ENCODE data around the gene ESPN. TPM values are rescaled to one million over a fixed set of nuclear protein-coding genes. Genes with fewer than 3 reads are reported as not detected.

ESPN gene
- polyA plus RNA-seq, 1 donor (not counting 4 experiments of a cell fraction or from before 2014, with no cell fraction given), result 0.47 TPM

DNA sequence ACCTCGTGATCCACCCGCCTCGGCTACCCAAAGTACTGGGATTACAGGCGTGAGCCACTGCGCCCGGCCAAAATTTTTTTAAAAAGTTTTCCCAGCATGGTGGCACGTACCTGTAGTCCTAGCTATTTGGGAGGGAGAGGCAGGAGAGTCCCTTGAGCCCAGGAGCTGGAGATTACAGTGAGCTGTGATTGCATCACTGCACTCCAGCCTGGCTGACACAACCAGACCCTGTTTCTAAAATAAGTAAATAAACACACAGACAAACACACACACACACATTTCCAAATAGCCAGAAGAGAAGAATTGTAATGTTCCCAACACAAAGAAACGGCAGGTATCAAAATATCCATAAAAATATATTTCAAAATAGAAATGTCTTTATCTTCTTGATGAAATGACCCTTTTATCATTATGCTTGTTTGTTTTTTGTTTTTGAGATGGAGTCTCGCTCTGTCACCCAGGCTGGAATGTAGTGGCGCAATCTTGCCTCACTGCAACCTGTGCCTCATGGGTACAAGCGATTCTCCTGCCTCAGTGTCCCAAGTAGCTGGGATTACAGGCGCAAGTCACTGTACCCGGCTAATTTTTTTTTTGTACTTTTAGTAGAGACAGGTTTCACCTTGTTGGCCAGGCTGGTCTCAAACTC lies 14.2 kb upstream of the ESPN start:
- H3K4me2 ChIP-seq (ENCODE audit: control insufficient read depth, extremely low read depth, insufficient read depth, low read depth, low read length), result no peak overlapping the region
- H3K4me3 ChIP-seq (ENCODE audit: control insufficient read depth in 2 of 3, extremely low read depth in 1 of 3, insufficient read depth in 2 of 3, low read depth in 1 of 3, low read length in 3 of 3), result no peak overlapping the region
- no peak overlapping the region for H2AFZ ChIP-seq (ENCODE audit: control insufficient read depth, low read length)
- peaks cover 17% of the 10 kb centered on the region for H3K4me1 ChIP-seq (ENCODE audit: control insufficient read depth, extremely low read depth, insufficient read depth, low read length)
- no peaks in the 10 kb centered on the region for H3K36me3 ChIP-seq (ENCODE audit: control insufficient read depth in 2 of 2, extremely low read depth in 1 of 2, insufficient read depth in 2 of 2, low read length in 2 of 2)
- H3K27me3 ChIP-seq (ENCODE audit: control insufficient read depth, extremely low read depth, insufficient read depth, low read length), result no peaks in the 10 kb centered on the region
- TF ChIP-seq EZH2 (IDR thresholded peaks at IDR 0.05; ENCODE audit: low read length), result no peak
- TF ChIP-seq, protein P1, sequence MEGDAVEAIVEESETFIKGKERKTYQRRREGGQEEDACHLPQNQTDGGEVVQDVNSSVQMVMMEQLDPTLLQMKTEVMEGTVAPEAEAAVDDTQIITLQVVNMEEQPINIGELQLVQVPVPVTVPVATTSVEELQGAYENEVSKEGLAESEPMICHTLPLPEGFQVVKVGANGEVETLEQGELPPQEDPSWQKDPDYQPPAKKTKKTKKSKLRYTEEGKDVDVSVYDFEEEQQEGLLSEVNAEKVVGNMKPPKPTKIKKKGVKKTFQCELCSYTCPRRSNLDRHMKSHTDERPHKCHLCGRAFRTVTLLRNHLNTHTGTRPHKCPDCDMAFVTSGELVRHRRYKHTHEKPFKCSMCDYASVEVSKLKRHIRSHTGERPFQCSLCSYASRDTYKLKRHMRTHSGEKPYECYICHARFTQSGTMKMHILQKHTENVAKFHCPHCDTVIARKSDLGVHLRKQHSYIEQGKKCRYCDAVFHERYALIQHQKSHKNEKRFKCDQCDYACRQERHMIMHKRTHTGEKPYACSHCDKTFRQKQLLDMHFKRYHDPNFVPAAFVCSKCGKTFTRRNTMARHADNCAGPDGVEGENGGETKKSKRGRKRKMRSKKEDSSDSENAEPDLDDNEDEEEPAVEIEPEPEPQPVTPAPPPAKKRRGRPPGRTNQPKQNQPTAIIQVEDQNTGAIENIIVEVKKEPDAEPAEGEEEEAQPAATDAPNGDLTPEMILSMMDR (optimal IDR thresholded peaks at IDR 0.05 in 1 of 3, IDR thresholded peaks at IDR 0.05 in 1 of 3, conservative IDR thresholded peaks at IDR 0.05 in 1 of 3; ENCODE audit: extremely low read depth in 1 of 3, insufficient read depth in 2 of 3, low read length in 3 of 3), result no peak
- dilution Hi-C loops (cut with MboI; ENCODE audit: extremely low pct_ligation_motif_present, low sequenced_read_pairs), result no loop called here
- H3K27ac ChIP-seq (ENCODE audit: control insufficient read depth, insufficient read depth, low read length), result no peak overlapping the region
- H3K9ac ChIP-seq (ENCODE audit: control insufficient read depth, extremely low read depth, insufficient read depth, low read length), result no peak overlapping the region
- H3K9me3 ChIP-seq (ENCODE audit: control insufficient read depth, low read depth, low read length), result no peaks in the 10 kb centered on the region
- DNase-seq (ENCODE audit: low read depth, low spot score), result no peak
- H3K79me2 ChIP-seq (ENCODE audit: control insufficient read depth, insufficient read depth, low read length), result no peaks in the 10 kb centered on the region
- no peaks in the 10 kb centered on the region for H4K20me1 ChIP-seq (ENCODE audit: control insufficient read depth, extremely low read depth, insufficient read depth, low read length)
- FAIRE-seq, result no peak
- no peaks in the 10 kb centered on the region for H3K9me1 ChIP-seq (ENCODE audit: control insufficient read depth, extremely low read depth, insufficient read depth, low read length)

DNA sequence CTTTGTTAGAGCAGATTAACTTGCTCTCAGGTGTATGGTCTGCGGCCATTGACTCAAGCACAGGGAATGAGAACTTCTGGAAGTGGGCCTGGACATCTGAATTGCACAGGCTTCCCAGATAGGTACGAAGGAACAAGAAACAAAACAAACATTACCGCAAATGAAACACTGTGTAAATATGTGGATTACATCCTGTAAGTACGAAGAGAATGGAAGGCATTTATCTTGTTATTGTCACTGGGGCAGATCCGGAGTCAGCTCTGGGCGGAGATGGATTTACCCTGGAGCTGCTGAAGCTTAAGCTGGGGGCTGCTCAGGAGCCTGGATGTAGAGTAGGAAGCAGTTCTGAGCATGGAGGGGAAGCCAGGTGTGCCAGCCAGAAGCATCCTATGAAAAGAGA lies 11.7 kb upstream of the ESPN start:
- Histone ChIP-seq H4K20me1 (ENCODE audit: control insufficient read depth, extremely low read depth, insufficient read depth, low read length) (no peaks in the 10 kb centered on the region), H3K27ac (ENCODE audit: control insufficient read depth, insufficient read depth, low read length) (peak overlapping the region; percentile 96), H3K9me3 (ENCODE audit: control insufficient read depth, low read depth, low read length) (no peaks in the 10 kb centered on the region), H3K27me3 (ENCODE audit: control insufficient read depth, extremely low read depth, insufficient read depth, low read length) (no peaks in the 10 kb centered on the region), H3K36me3 (ENCODE audit: control insufficient read depth in 2 of 2, extremely low read depth in 1 of 2, insufficient read depth in 2 of 2, low read length in 2 of 2) (no peaks in the 10 kb centered on the region), H3K79me2 (ENCODE audit: control insufficient read depth, insufficient read depth, low read length) (peaks cover 3% of the 10 kb centered on the region), H3K4me3 (ENCODE audit: control insufficient read depth in 2 of 3, extremely low read depth in 1 of 3, insufficient read depth in 2 of 3, low read depth in 1 of 3, low read length in 3 of 3) (no peak overlapping the region), H3K9ac (ENCODE audit: control insufficient read depth, extremely low read depth, insufficient read depth, low read length) (peak overlapping the region; percentile 22), H2AFZ (ENCODE audit: control insufficient read depth, low read length) (no peak overlapping the region), H3K4me2 (ENCODE audit: control insufficient read depth, extremely low read depth, insufficient read depth, low read depth, low read length) (no peak overlapping the region), H3K4me1 (ENCODE audit: control insufficient read depth, extremely low read depth, insufficient read depth, low read length) (peaks cover 39% of the 10 kb centered on the region), H3K9me1 (ENCODE audit: control insufficient read depth, extremely low read depth, insufficient read depth, low read length) (no peaks in the 10 kb centered on the region)
- TF ChIP-seq, protein P1 (optimal IDR thresholded peaks at IDR 0.05 in 1 of 3, IDR thresholded peaks at IDR 0.05 in 1 of 3, conservative IDR thresholded peaks at IDR 0.05 in 1 of 3; ENCODE audit: extremely low read depth in 1 of 3, insufficient read depth in 2 of 3, low read length in 3 of 3), result no peak
- no peak for TF ChIP-seq EZH2 (IDR thresholded peaks at IDR 0.05; ENCODE audit: low read length)
- no peak for FAIRE-seq
- dilution Hi-C loops (cut with MboI; ENCODE audit: extremely low pct_ligation_motif_present, low sequenced_read_pairs), result no loop called here
- no peak for DNase-seq (ENCODE audit: low read depth, low spot score)
